Left renal cortex interstitium (tissue), 4 donors: ENCODE measurements around the gene SLC25A5. TPM values are rescaled to one million over a fixed set of nuclear protein-coding genes. Genes with fewer than 3 reads are reported as not detected.
"Not testable (repeated sequence)": the region's sequence is repeated elsewhere in the genome, so short reads cannot be mapped to it uniquely, and the experiment has no call there.

ENCODE experiments used
- DNase-seq, 4 donors: peaks; one replicate each; pipeline ENCODE4 v3.0.0-alpha.2; 2013; ENCODE audit warnings: low read depth in 4 of 4, low spot score in 2 of 4, missing footprints in 1 of 4
- polyA plus RNA-seq, 4 donors: library from polyadenylated mRNA; unstranded; fragments of 120-200 nt; gene quantifications; one replicate each; pipeline ENCODE4 v1.2.1, GENCODE V29; 2013; ENCODE audit not compliant: insufficient read length in 4 of 4

The SLC25A5 gene
- polyA plus RNA-seq, 4 donors = 308 to 363 (median 338) TPM

- DNase-seq = no peak
Observed at GRCh38 chrX:119502727-119503483, 34.7 kb downstream of the SLC25A5 start.

- DNase-seq = no peak
Observed at GRCh38 chrX:119503484-119503861, 35.2 kb downstream of the SLC25A5 start.

GRCh38 chrX:119505145-119505544, 36.9 kb downstream of the SLC25A5 start:
- not testable (repeated sequence) for DNase-seq

GRCh38 chrX:119505945-119506344, 37.7 kb downstream of the SLC25A5 start:
- no peak for DNase-seq

- DNase-seq = no peak
Observed at GRCh38 chrX:119507206-119507605, 39.0 kb downstream of the SLC25A5 start.

DNA sequence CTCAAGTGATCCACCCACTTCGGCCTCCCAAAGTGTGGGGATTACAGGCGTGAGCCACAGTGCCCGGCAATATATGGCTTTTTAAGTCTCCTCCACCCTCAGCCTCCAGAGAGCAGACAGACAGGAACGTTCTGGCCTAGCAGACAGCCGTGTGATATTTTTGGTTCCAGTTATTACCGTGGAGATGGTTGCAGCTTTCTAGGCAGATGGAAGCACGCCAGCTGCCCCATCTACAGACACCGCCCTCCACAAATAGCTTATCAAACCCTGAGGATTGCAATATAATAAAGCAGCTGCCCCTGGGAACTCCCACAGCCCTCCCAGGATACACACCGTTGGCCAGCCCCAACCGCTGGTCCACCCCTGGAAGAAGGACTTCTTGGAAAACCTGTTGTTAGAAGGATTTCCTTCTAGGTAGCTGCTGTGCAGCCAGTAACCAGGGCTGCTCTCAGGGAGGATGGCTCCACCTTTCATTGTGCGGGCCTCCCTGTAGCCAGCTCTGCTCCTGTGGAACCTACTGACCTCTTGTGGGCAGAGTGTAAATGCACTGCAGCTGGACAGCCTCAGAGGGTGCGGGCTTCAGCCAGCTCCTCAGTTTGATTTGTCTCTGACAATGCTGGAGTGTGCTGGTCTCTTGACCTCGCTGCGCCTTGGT, 44.0 kb downstream of the SLC25A5 start:
- no peak for DNase-seq

DNA sequence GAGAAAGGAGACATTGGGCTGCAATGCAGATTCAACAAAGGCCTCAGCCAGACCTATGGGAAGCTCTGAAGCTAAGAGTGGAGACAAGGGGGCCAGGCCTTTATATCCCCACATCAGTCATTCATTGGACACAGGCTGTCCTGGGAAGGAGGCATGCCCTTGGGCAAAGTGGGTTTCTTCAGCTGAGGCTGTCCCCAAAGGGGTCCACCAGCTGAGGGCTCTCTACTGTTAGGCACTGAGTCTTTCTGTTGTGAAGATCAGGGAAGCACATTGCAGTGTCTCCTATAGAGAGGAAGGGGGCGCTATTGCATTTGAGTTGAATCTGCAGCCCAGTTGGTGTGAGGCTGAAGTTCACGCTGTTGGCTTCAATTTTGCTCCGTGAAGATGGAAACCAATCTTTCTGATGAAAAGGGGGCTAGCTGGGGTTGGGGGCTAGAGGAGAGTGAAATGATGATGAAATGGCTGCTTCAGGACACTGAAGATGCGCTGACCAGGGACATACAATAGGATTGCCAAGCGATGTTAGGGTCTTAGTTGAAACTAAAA, 48.0 kb downstream of the SLC25A5 start:
- peak in 1 of 4 donors; percentile 13 for DNase-seq

- DNase-seq = no peak
Observed at GRCh38 chrX:119518371-119518770, 50.1 kb downstream of the SLC25A5 start.

Other genes with a start within 250 kb of the SLC25A5 start
- gene PGRMC1, start 232.2 kb upstream of the SLC25A5 start, polyA plus RNA-seq = 100 to 1,000 TPM; 235 to 309 (median 272) TPM
- 1 to 10 TPM; 3.1 to 6.7 (median 4.5) TPM for gene SLC25A43, start 69.1 kb upstream of the SLC25A5 start, polyA plus RNA-seq
- gene STEEP1, start 97.0 kb downstream of the SLC25A5 start, polyA plus RNA-seq = 10 to 100 TPM; 28.6 to 37.0 (median 33.0) TPM
- 10 to 100 TPM; 86.6 to 98.5 (median 89.3) TPM for gene UBE2A, start 106.1 kb downstream of the SLC25A5 start, polyA plus RNA-seq
- gene NKRF, start 138.0 kb downstream of the SLC25A5 start, polyA plus RNA-seq = 10 to 100 TPM; 14.6 to 16.6 (median 15.8) TPM
- 10 to 100 TPM; 61.0 to 68.8 (median 63.8) TPM for gene SEPTIN6, start 224.7 kb downstream of the SLC25A5 start, polyA plus RNA-seq